GM12875 (cell line): ENCODE results near the gene BMPER.

Source experiments
- H3K4me3 ChIP-seq: one replicate; pipeline ENCODE4 v1.5.1; 2011; ENCODE audit warnings: low read depth, low read length, control low read depth
- CTCF ChIP-seq: IDR thresholded peaks from 2 replicates; pipeline ENCODE4 v1.5.1; 2011; ENCODE audit warnings: low read depth, mild to moderate bottlenecking, control low read depth, inconsistent platforms, low read length, moderate library complexity, borderline replicate concordance; ENCODE audit not compliant: insufficient read depth

Gene BMPER

GRCh38 chr7:34137176-34137575 is 231.8 kb downstream of the BMPER start:
- no peak overlapping the region for H3K4me3 ChIP-seq
- TF ChIP-seq CTCF, result no peak

GRCh38 chr7:34138483-34138882 is 233.1 kb downstream of the BMPER start:
- TF ChIP-seq CTCF, result no peak
- no peak overlapping the region for H3K4me3 ChIP-seq

GRCh38 chr7:34139086-34139485 is 233.7 kb downstream of the BMPER start:
- H3K4me3 ChIP-seq, result no peak overlapping the region
- no peak for TF ChIP-seq CTCF

- TF ChIP-seq CTCF, result no peak
These were observed 234.7 kb downstream of the BMPER start for GRCh38 chr7:34140066-34140465.

GRCh38 chr7:34143402-34143801 is 238.1 kb downstream of the BMPER start:
- no peak for TF ChIP-seq CTCF
- H3K4me3 ChIP-seq, result no peak overlapping the region

More at GRCh38 chr7:34140066-34140465, 234.7 kb downstream of the BMPER start:
- H3K4me3 ChIP-seq, result no peak overlapping the region

- no peak for TF ChIP-seq CTCF
- no peak overlapping the region for H3K4me3 ChIP-seq
These were observed 240.3 kb downstream of the BMPER start for GRCh38 chr7:34145603-34146002.

- H3K4me3 ChIP-seq, result no peak overlapping the region
- no peak for TF ChIP-seq CTCF
These were observed 248.4 kb downstream of the BMPER start for GRCh38 chr7:34153656-34154270.
